ENCODE results near the gene SLC12A7. TPM values are rescaled to one million over a fixed set of nuclear protein-coding genes. Genes with fewer than 3 reads are reported as not detected.

SLC12A7 gene
- total RNA-seq, 1 donor = 3.4 TPM

DNA sequence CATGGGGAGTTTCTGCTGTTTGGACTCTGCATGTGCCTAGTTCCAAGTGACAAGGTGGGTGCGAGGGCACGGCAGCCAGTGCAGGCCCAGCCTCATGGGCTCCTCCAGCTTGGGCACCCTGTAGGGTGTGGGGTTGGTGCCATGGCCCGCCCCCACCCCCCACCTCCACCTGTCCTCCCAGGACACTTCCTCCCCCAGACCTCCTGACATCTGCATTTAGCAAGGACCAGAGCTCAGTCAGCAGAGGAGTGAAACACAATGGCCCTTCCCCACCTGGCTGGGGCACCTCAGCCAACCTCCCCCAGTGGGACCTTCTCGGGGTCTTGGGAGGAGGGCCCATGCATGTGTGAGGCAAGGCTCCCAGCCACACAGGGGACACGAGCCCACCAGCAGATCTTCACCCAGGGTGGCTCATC lies 105.2 kb downstream of the SLC12A7 start:
- TF ChIP-seq, protein P1, sequence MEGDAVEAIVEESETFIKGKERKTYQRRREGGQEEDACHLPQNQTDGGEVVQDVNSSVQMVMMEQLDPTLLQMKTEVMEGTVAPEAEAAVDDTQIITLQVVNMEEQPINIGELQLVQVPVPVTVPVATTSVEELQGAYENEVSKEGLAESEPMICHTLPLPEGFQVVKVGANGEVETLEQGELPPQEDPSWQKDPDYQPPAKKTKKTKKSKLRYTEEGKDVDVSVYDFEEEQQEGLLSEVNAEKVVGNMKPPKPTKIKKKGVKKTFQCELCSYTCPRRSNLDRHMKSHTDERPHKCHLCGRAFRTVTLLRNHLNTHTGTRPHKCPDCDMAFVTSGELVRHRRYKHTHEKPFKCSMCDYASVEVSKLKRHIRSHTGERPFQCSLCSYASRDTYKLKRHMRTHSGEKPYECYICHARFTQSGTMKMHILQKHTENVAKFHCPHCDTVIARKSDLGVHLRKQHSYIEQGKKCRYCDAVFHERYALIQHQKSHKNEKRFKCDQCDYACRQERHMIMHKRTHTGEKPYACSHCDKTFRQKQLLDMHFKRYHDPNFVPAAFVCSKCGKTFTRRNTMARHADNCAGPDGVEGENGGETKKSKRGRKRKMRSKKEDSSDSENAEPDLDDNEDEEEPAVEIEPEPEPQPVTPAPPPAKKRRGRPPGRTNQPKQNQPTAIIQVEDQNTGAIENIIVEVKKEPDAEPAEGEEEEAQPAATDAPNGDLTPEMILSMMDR (IDR thresholded peaks at IDR 0.05; ENCODE audit: insufficient read depth, low read length) = no peak
- no peak for DNase-seq (ENCODE audit: low read depth)
- no peak overlapping the region for H3K4me3 ChIP-seq (ENCODE audit: low read depth, low read length)

DNA sequence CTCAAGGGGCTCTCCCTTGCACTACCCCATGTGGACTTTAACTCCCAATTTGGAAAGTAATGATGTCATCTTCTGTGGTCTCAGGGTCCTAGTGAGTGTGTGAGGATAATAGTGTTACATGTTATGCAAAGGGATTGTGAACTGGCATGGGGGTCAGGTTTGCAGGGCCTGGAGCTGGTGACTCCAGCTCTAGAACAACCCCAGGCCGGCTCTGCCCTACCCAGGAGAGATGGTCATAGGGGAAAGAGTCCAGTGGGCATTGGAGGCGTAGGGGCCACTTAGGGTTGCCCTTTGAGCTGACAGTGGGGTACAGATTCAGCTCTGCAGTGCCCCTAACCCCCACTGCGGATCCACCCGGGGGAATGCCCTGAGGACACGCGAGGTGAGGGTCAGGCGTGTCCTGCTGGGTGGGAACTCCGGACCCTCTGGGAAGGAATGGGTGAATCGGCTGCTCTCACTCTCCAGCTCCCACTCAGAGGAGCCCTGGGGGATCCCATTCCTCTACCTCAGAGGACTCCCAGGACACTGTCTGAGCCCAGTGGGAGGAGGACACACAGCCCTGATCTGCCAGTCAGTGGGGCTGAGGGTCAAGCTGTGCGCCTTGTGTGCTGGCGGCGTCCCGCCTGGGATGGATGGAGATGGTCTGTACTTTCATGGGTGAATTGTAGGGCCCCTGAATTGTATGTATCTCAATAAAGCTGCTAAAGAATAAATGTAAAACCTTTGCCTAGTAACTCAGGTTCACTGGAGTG lies 105.8 kb downstream of the SLC12A7 start:
- no peak for DNase-seq (ENCODE audit: low read depth)
- no peak overlapping the region for H3K4me3 ChIP-seq (ENCODE audit: low read depth, low read length)
- TF ChIP-seq, protein P1 (IDR thresholded peaks at IDR 0.05; ENCODE audit: insufficient read depth, low read length) = no peak

DNA sequence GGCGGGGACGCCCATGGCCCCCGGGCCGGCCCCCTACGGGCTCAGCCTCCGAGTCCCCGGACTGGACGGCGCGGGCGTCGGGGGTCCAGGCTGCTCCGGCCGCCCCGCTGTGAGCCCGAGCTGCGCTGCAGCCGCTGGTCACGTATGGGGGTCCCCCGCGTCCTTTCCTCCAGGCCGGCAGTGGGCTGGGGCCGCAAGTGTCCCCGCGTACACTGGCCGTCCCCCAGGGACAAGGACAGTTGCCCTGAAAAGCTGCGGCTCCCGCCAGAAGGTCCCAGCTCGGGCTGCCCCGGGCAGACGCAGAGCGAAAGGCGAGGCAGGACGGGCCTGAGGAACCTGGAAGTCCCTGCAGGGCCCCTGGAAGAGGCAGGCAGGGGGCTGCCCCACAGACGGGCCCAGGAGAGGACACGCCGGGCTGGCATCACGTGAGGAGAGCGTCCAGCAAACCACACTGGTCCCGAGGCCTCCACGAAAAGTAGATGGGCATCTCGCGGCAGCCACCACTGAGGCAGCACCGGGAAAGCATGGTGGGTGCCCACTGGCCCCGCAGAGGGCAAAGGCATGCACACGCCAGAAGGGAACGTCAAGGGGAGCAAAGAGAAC lies 106.5 kb downstream of the SLC12A7 start:
- TF ChIP-seq, protein P1 (IDR thresholded peaks at IDR 0.05; ENCODE audit: insufficient read depth, low read length) = no peak
- no peak for DNase-seq (ENCODE audit: low read depth)
- H3K4me3 ChIP-seq (ENCODE audit: low read depth, low read length) = peak overlapping the region; percentile 56

DNA sequence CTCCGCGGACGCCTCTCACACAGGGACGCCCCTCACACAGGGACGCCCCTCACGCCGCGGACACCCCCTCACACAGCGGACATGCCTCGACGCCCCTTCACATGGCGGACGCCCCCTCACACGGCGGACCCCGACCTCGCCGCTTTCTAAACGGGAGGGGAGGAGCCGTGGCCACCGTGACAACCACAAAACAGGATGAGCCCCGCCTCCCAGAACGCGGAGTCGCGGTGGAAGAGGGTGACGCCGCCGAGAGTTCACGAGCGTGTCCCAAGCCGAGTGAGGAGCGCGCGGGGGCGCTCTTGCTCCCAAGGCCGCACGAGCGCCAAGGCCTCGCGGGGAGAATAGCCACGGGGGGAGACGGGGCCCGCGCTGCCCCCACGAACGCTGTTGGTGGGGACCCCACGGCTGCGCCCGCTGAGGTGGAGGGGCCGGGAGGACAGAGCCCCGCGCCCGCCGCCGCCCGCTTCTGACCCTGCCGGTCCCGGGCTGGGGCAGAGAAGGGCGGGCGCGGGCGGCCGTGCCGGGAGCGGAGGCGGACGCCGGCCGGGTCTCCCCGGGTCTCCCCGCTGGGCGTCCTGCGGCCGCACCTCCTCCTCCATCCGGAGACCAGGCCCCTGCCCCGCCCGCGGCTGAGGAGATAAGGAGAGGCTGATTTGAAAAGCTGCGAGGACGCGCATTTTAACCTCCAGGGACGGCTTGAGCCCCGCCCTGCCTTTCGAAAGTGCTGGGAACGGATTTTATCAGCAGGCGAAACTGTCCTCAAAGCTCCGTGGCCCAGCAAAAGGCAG lies 107.2 kb downstream of the SLC12A7 start:
- TF ChIP-seq, protein P1 (IDR thresholded peaks at IDR 0.05; ENCODE audit: insufficient read depth, low read length) = peak; percentile 59
- DNase-seq (ENCODE audit: low read depth) = peak; percentile 56

DNA sequence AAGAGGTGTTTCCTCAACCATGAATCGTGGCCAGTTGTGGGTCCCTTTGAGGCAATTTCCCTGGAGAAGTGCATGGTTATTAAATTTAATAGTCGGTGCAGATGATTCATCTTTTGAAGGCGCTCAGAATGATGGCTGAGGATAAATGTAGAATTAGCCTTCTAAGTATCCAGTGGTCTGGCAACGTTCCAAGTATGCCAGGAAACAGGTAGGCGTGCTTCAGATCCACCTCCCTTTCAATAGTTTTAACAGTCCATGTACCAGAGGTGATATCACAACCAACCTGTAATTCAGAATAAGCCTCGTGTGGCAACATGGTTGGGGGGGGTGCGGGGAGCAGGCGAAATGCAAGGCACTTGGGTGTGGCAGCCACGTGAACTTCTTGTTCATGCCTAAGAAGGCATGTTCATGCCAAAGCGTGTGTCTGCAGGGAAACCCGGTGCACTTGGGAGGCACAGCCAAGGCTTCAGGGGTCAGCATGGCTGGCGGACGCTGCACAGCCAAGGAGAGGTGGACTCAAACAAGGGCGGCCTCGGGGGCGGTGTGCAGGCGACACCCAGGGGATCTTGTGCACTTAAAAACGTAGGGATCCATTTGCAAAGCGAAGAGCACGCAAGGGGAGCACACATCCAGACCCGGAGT lies 108.4 kb downstream of the SLC12A7 start:
- TF ChIP-seq, protein P1 (IDR thresholded peaks at IDR 0.05; ENCODE audit: insufficient read depth, low read length) = no peak
- DNase-seq (ENCODE audit: low read depth) = no peak

More for the DNA sequence above, 107.2 kb downstream of the SLC12A7 start:
- H3K4me3 ChIP-seq (ENCODE audit: low read depth, low read length) = peak overlapping the region; percentile 56

DNA sequence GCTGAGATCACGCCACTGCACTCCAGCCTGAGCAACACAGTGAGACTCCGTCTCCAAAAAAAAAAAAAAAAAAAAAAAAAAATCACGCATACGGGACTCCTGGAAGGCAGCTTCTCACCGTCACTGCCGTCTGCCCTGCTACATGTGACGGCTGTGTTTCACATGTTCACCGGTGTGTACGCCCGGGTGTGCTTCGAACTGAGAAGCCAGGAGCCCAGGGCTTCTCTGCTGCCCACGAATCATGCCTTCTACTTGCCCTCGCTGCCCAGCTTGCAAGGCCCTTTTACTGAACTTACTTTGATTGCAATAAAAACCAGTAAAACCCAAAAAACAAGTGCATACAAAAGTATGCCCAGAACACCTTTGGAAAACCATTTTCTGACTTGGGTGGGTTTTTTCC lies 109.0 kb downstream of the SLC12A7 start:
- H3K4me3 ChIP-seq (ENCODE audit: low read depth, low read length) = no peak overlapping the region
- TF ChIP-seq, protein P1 (IDR thresholded peaks at IDR 0.05; ENCODE audit: insufficient read depth, low read length) = no peak
- no peak for DNase-seq (ENCODE audit: low read depth)

More for the DNA sequence above, 108.4 kb downstream of the SLC12A7 start:
- H3K4me3 ChIP-seq (ENCODE audit: low read depth, low read length) = no peak overlapping the region

Data from fibroblast of the aortic adventitia (primary cell).